ENCODE data around the gene MTUS2. TPM values are rescaled to one million over a fixed set of nuclear protein-coding genes. Genes with fewer than 3 reads are reported as not detected.

The MTUS2 gene
- total and polyA plus RNA-seq, 8 donors: 0.12 to 28.1 (median 3.5) TPM; not detected in 1

- 80 to 95% (median 91%) methylated on average over 1 of the region's 1 CpG for WGBS, 5 donors
- no peaks in the 10 kb centered on the region for H3K36me3 ChIP-seq
- H3K9me3 ChIP-seq: no peaks in the 10 kb centered on the region
- no peak overlapping the region for H3K4me3 ChIP-seq
- H3K27ac ChIP-seq: no peak overlapping the region
- peaks cover 0 to 4% (median 2%) of the 10 kb centered on the region in 4 donors for H3K4me1 ChIP-seq
- intact Hi-C loops (cut with DNase I; ENCODE audit: low total_unique reads): no loop called here
- TF ChIP-seq EP300 (IDR thresholded peaks at IDR 0.05) (no peak), POLR2A (IDR thresholded peaks at IDR 0.05) (no peak), POLR2AphosphoS5 (IDR thresholded peaks at IDR 0.05) (no peak), CTCF (IDR thresholded peaks at IDR 0.05) (no peak)
- DNase-seq: no peak
- peaks cover 0 to 63% (median 17%) of the 10 kb centered on the region in 3 donors for H3K27me3 ChIP-seq
Measured at GRCh38 chr13:29423050-29423449, 602.9 kb downstream of the MTUS2 start.

- H3K27ac ChIP-seq: peak overlapping the region in 1 of 5 donors; percentile 81
Measured at GRCh38 chr13:29427937-29428309, 607.8 kb downstream of the MTUS2 start.

DNA sequence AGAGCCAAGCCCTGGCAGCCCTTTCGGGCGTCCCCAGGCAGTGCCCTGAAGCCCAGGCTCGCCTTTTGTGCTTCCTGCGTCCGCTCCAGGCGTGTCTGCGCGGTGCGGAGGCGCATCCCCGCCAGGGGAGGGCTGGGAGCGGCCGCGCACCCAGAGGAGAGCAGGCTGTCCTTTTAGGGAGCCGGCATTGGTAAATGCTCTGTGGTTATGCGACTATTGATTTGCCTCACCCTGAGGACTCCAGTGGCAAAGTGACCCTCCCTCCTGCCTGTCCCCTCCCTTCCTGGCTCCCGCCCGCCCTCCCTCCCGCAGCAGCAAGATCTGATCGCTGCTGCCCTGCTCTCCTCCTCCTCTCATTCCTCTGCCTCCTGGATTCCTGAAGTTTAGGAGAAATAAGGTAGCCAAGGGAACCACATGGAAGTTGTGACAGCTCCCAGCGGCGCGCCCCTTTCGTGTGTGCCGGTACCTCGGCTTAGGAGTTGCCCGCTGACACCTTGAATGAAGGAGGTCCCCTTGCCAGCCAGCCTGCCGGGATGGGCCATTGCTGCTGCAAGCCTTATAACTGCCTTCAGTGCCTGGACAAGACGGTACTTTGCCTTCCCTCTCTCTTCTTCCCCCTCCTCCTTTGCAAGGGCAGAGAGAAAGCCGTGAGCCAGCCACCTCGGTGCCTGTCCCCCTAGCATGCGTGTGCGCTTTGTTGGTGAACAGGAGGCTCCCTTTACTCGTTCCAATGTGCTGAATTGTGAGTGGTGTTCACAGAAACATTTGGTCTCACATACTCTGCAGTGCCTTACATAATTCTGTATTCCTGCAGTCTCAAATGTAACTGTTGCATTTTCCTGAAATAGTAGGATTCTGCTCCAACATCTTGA, 608.4 kb downstream of the MTUS2 start:
- Histone ChIP-seq H3K9me3 (no peaks in the 10 kb centered on the region), H3K4me3 (peak overlapping the region; percentile 36 to 43 (median 40)), H3K4me1 (peaks cover 0 to 19% (median 13%) of the 10 kb centered on the region in 4 donors), H3K27me3 (peaks cover 0 to 57% (median 30%) of the 10 kb centered on the region in 3 donors), H3K27ac (peak overlapping the region in 2 of 5 donors; percentile 23 to 81), H3K36me3 (no peaks in the 10 kb centered on the region)
- 1 to 4% (median 2%) methylated on average over 29 to 34 of the region's 34 CpGs for WGBS, 5 donors
- no peak for TF ChIP-seq POLR2AphosphoS5 (IDR thresholded peaks at IDR 0.05)
- TF ChIP-seq POLR2A (IDR thresholded peaks at IDR 0.05): no peak
- TF ChIP-seq EP300 (IDR thresholded peaks at IDR 0.05): no peak
- TF ChIP-seq CTCF (IDR thresholded peaks at IDR 0.05): no peak
- DNase-seq: peak in 1 of 2 donors; percentile 61
- intact Hi-C loops (cut with DNase I; ENCODE audit: low total_unique reads): no loop called here

More at GRCh38 chr13:29427937-29428309, 607.8 kb downstream of the MTUS2 start:
- Histone ChIP-seq H3K4me3 (peak overlapping the region; percentile 36 to 43 (median 40)), H3K27me3 (peaks cover 0 to 57% (median 30%) of the 10 kb centered on the region in 3 donors), H3K4me1 (peaks cover 0 to 19% (median 13%) of the 10 kb centered on the region in 4 donors), H3K9me3 (no peaks in the 10 kb centered on the region), H3K36me3 (no peaks in the 10 kb centered on the region)
- WGBS, 5 donors: 10 to 20% (median 12%) methylated on average over 3 of the region's 3 CpGs
- no peak for DNase-seq
- intact Hi-C loops (cut with DNase I; ENCODE audit: low total_unique reads): no loop called here
- TF ChIP-seq EP300 (IDR thresholded peaks at IDR 0.05): no peak
- no peak for TF ChIP-seq CTCF (IDR thresholded peaks at IDR 0.05)
- no peak for TF ChIP-seq POLR2A (IDR thresholded peaks at IDR 0.05)
- TF ChIP-seq POLR2AphosphoS5 (IDR thresholded peaks at IDR 0.05): no peak

DNA sequence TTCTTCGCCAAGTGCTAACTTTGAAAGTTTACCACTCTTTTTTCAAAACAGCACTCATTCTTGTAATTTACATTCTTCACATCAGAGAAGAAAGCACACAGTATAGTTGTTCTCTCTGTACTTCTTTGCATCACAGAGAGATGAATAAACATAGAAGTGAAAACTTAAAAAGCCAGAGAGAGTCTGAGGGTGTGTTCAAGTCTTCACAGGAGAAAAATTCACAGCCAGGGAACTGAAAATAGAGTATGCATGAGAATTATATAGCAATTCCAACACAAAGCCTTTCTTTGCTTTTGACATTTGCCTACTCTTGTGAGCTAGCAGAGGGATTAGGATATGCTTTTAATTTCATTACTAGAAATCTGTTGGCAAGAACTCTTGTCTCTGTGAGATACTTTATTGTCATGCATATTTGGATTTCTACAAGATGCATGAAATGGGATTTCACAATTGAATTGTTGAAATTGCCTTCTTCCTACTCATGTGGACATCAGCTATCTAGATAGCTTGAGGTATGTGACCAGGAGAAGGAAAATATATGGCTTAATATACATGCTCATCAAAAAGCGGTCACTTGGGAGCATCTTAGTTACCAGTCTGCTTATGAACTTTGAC, 609.3 kb downstream of the MTUS2 start:
- intact Hi-C loops (cut with DNase I; ENCODE audit: low total_unique reads): no loop called here
- Histone ChIP-seq H3K4me3 (peak overlapping the region in 3 of 4 donors; percentile 36 to 43 (median 40)), H3K27me3 (peaks cover 0 to 57% (median 30%) of the 10 kb centered on the region in 3 donors), H3K4me1 (peaks cover 0 to 27% (median 13%) of the 10 kb centered on the region in 4 donors), H3K36me3 (no peaks in the 10 kb centered on the region), H3K9me3 (no peaks in the 10 kb centered on the region), H3K27ac (peak overlapping the region in 1 of 5 donors; percentile 81)
- TF ChIP-seq POLR2A (IDR thresholded peaks at IDR 0.05) (no peak), EP300 (IDR thresholded peaks at IDR 0.05) (no peak), POLR2AphosphoS5 (IDR thresholded peaks at IDR 0.05) (no peak)
- DNase-seq: no peak
- 69 to 86% (median 75%) methylated on average over 2 of the region's 2 CpGs for WGBS, 5 donors

Measured in stomach (tissue), 9 donors.